AG10803 (cell line): ENCODE data around the gene EPHB1.

Source experiments
- DNase-seq: peaks from one replicate; pipeline ENCODE4 v3.0.0; 2010; ENCODE audit warnings: low read depth
- H3K4me3 ChIP-seq: 2 replicates; pipeline ENCODE4 v1.5.1; 2011; ENCODE audit warnings: mild to moderate bottlenecking, low read length, control low read depth
- TF ChIP-seq, protein P1 (sequence below): conservative IDR thresholded peaks from 2 replicates; pipeline ENCODE4 v1.5.1; 2011; ENCODE audit warnings: mild to moderate bottlenecking, low read length, control low read depth, inconsistent platforms

EPHB1 gene

GRCh38 chr3:135168822-135169221 lies 373.8 kb downstream of the EPHB1 start:
- TF ChIP-seq, protein P1, sequence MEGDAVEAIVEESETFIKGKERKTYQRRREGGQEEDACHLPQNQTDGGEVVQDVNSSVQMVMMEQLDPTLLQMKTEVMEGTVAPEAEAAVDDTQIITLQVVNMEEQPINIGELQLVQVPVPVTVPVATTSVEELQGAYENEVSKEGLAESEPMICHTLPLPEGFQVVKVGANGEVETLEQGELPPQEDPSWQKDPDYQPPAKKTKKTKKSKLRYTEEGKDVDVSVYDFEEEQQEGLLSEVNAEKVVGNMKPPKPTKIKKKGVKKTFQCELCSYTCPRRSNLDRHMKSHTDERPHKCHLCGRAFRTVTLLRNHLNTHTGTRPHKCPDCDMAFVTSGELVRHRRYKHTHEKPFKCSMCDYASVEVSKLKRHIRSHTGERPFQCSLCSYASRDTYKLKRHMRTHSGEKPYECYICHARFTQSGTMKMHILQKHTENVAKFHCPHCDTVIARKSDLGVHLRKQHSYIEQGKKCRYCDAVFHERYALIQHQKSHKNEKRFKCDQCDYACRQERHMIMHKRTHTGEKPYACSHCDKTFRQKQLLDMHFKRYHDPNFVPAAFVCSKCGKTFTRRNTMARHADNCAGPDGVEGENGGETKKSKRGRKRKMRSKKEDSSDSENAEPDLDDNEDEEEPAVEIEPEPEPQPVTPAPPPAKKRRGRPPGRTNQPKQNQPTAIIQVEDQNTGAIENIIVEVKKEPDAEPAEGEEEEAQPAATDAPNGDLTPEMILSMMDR: no peak
- H3K4me3 ChIP-seq: no peak overlapping the region
- DNase-seq: no peak

- no peak overlapping the region for H3K4me3 ChIP-seq
- TF ChIP-seq, protein P1: no peak
These were observed 374.6 kb downstream of the EPHB1 start for GRCh38 chr3:135169651-135170050.

GRCh38 chr3:135170732-135171131 lies 375.7 kb downstream of the EPHB1 start:
- TF ChIP-seq, protein P1: no peak
- H3K4me3 ChIP-seq: no peak overlapping the region
- no peak for DNase-seq

More at GRCh38 chr3:135169651-135170050, 374.6 kb downstream of the EPHB1 start:
- no peak for DNase-seq

GRCh38 chr3:135172191-135172869 lies 377.3 kb downstream of the EPHB1 start:
- H3K4me3 ChIP-seq: no peak overlapping the region
- TF ChIP-seq, protein P1: no peak
- no peak for DNase-seq

- no peak overlapping the region for H3K4me3 ChIP-seq
- TF ChIP-seq, protein P1: no peak
- peak; percentile 35 for DNase-seq
These were observed 380.7 kb downstream of the EPHB1 start for GRCh38 chr3:135175728-135176277.

DNA sequence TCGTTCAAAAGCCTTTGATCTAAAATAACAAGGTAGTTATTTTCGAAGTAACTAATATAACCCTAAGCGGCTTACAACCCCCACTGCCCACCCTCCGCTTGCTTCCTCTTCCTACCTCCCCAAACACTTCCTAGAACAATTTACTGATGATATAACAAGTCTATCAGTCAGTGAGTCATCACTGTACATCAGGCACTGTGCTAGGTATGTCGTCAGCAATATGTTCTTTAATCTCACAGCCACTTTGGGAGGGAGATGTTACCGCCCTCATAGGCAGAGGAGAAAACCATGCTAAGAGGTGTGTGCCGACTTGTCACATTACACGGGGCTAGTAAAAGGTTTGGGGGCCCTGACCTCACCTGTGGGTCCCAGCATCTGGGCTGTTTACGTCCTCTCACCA lies 381.8 kb downstream of the EPHB1 start:
- DNase-seq: no peak
- TF ChIP-seq, protein P1: no peak
- no peak overlapping the region for H3K4me3 ChIP-seq

GRCh38 chr3:135178566-135178965 lies 383.5 kb downstream of the EPHB1 start:
- H3K4me3 ChIP-seq: no peak overlapping the region
- TF ChIP-seq, protein P1: no peak
- DNase-seq: no peak
